OCI-LY7 (cell line): ENCODE measurements around the gene ARFGAP3. TPM values are rescaled to one million over a fixed set of nuclear protein-coding genes. Genes with fewer than 3 reads are reported as not detected.

Experiments used
- BruUV-seq: library from RNA; stranded (reverse); fragments of 400-500 nt; replicated peaks from 2 replicates; lab custom pipeline; 2021; lab: Mats Ljungman, UMichigan
- CTCF ChIA-PET: fragments of 300-600 bp; sonication (Branson Sonifier 250); formaldehyde crosslinking; loops from one replicate; lab custom pipeline; 2022; ENCODE audit warnings: antibody characterized with exemption; ENCODE audit not compliant: unreplicated experiment; lab: Charles Lee
- POLR2A ChIA-PET: fragments of 300-600 bp; sonication (Branson Sonifier 250); formaldehyde crosslinking; loops from one replicate; lab custom pipeline; 2022; ENCODE audit warnings: antibody characterized with exemption; lab: Charles Lee
- DNase-seq: peaks from one replicate; pipeline ENCODE4 v3.0.0-alpha.2; 2015; ENCODE audit warnings: low spot score
- H2AFZ ChIP-seq: fragments of 200-600 bp; sonication (generic), shearing (Covaris generic); 2 replicates; pipeline ENCODE4 v1.6.1; 2014; ENCODE audit warnings: mild to moderate bottlenecking, antibody characterized with exemption, low read length, moderate library complexity
- H3K27ac ChIP-seq: fragments of 200-600 bp; sonication (generic); 2 replicates; pipeline ENCODE4 v1.5.1; 2014; ENCODE audit warnings: mixed run types, low read depth, mild to moderate bottlenecking, moderate library complexity, low read length, inconsistent platforms; ENCODE audit not compliant: poor library complexity, severe bottlenecking
- H3K36me3 ChIP-seq: fragments of 200-600 bp; sonication (generic); 2 replicates; pipeline ENCODE4 v1.6.1; 2014; ENCODE audit warnings: mild to moderate bottlenecking, antibody characterized with exemption, low read length, moderate library complexity, mixed read lengths; ENCODE audit not compliant: insufficient read depth
- H3K4me1 ChIP-seq: fragments of 200-600 bp; sonication (generic); 2 replicates; pipeline ENCODE4 v1.5.1; 2014; ENCODE audit warnings: mild to moderate bottlenecking, low read length; ENCODE audit not compliant: insufficient read depth, poor library complexity, severe bottlenecking
- H3K4me2 ChIP-seq: fragments of 200-600 bp; sonication (generic); 2 replicates; pipeline ENCODE4 v1.6.1; 2014; ENCODE audit warnings: mild to moderate bottlenecking, low read length
- H3K4me3 ChIP-seq: fragments of 200-600 bp; sonication (generic); 2 replicates; pipeline ENCODE4 v1.5.1; 2014; ENCODE audit warnings: mild to moderate bottlenecking, low read depth, low read length; ENCODE audit not compliant: poor library complexity, severe bottlenecking
- H3K79me2 ChIP-seq: fragments of 200-600 bp; sonication (generic); 2 replicates; pipeline ENCODE4 v1.6.1; 2016; ENCODE audit warnings: low read depth, mild to moderate bottlenecking, low read length, moderate library complexity, mixed read lengths; ENCODE audit not compliant: insufficient read depth
- H3K9me2 ChIP-seq: fragments of 200-600 bp; sonication (generic); 2 replicates; pipeline ENCODE4 v1.6.1; 2016; ENCODE audit warnings: mild to moderate bottlenecking, low read length, mixed read lengths; ENCODE audit not compliant: insufficient read depth
- H3K9me3 ChIP-seq: fragments of 200-600 bp; sonication (generic); 2 replicates; pipeline ENCODE4 v1.6.1; 2014; ENCODE audit warnings: mild to moderate bottlenecking, mixed run types, low read length, mixed read lengths
- H4K20me1 ChIP-seq: fragments of 200-600 bp; sonication (generic); 2 replicates; pipeline ENCODE4 v1.6.1; 2014; ENCODE audit warnings: mild to moderate bottlenecking, antibody characterized with exemption, low read length, moderate library complexity, mixed read lengths; ENCODE audit not compliant: insufficient read depth
- EZH2phosphoT487 ChIP-seq: fragments of 200-600 bp; sonication (generic); IDR thresholded peaks from 2 replicates; pipeline ENCODE4 v1.6.1; 2018; ENCODE audit warnings: low read depth, borderline replicate concordance, mild to moderate bottlenecking, mixed run types, antibody characterized with exemption, low read length, moderate library complexity, mixed read lengths
- intact Hi-C: fragments of 100-400 bp; cut with micrococcal nuclease; formaldehyde crosslinking; loops from one replicate; pipeline ENCODE4 v1.10.0; 2022; ENCODE audit not compliant: unreplicated experiment
- total RNA-seq, 2 experiments: library from RNA; depleted of rRNA in 1 of 2; stranded (reverse); fragments of >200 nt in 1 of 2; shearing (Covaris generic) in 1 of 2; gene quantifications; 2 replicates each; pipeline ENCODE4 v1.2.3, GENCODE V29; 2014 to 2022
- TF ChIP-seq, protein P1 (sequence below): fragments of 200-600 bp; sonication (generic); conservative IDR thresholded peaks from 2 replicates; pipeline ENCODE4 v1.5.1; 2014; ENCODE audit warnings: mild to moderate bottlenecking, antibody characterized with exemption, low read length, moderate library complexity, mixed read lengths

The ARFGAP3 gene
- total RNA-seq, 2 experiments from 2014 or later: 24.2 to 47.0 TPM

DNA sequence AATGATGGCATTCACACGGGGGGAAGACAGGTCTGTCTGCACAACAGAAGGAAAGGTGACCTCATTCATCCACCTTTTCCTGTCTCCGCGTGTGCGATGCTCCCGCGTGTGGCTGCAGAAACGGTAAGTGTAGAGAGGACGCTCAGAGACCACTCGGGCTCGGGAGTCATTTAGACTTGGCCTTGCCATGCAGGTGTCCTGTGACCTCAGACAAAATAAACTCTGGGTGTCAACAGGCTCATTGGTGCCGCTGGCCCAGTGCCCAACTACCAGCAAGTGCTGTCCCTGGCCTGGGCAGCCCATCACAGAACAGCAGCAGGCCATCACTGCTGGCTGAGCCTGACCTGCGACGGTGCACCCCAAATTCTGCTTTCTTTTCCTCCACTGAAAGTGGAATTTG lies 48.1 kb upstream of the ARFGAP3 start:
- Histone ChIP-seq H3K4me1 (no peaks in the 10 kb centered on the region), H3K9me2 (no peaks in the 10 kb centered on the region), H3K79me2 (no peaks in the 10 kb centered on the region), H3K27ac (no peak overlapping the region), H4K20me1 (no peaks in the 10 kb centered on the region), H3K36me3 (no peaks in the 10 kb centered on the region), H3K9me3 (no peaks in the 10 kb centered on the region), H3K4me2 (no peak overlapping the region), H2AFZ (no peak overlapping the region), H3K4me3 (no peak overlapping the region)
- DNase-seq: no peak
- ChIA-PET POLR2A (no interaction called here), CTCF (no interaction called here)
- no TSS peak for BruUV-seq
- TF ChIP-seq EZH2phosphoT487: no peak
- TF ChIP-seq, protein P1, sequence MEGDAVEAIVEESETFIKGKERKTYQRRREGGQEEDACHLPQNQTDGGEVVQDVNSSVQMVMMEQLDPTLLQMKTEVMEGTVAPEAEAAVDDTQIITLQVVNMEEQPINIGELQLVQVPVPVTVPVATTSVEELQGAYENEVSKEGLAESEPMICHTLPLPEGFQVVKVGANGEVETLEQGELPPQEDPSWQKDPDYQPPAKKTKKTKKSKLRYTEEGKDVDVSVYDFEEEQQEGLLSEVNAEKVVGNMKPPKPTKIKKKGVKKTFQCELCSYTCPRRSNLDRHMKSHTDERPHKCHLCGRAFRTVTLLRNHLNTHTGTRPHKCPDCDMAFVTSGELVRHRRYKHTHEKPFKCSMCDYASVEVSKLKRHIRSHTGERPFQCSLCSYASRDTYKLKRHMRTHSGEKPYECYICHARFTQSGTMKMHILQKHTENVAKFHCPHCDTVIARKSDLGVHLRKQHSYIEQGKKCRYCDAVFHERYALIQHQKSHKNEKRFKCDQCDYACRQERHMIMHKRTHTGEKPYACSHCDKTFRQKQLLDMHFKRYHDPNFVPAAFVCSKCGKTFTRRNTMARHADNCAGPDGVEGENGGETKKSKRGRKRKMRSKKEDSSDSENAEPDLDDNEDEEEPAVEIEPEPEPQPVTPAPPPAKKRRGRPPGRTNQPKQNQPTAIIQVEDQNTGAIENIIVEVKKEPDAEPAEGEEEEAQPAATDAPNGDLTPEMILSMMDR: no peak
- intact Hi-C loops: no loop called here

DNA sequence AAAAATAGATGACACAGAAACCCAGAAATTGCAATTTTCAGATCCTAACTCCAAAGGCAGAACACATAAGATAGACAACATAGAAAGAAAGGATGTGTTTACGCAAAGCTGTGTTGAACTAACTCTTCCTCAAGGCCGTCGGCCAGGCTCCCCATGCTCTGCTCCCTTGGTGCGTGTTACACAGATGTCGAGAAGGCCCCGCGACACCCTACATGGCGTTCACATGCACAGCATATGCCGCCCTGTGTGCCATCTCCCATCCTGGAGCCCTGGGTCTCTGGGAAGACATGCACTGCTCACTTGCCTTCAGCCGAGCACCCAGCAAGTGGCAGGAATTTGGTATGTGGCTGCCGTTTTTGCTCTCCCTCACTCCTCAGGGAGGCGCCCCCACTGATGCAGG lies 47.0 kb upstream of the ARFGAP3 start:
- CTCF ChIA-PET: no interaction called here
- no peak for TF ChIP-seq EZH2phosphoT487
- TF ChIP-seq, protein P1: no peak
- no peaks in the 10 kb centered on the region for H3K9me2 ChIP-seq
- no peak overlapping the region for H3K4me3 ChIP-seq
- no peaks in the 10 kb centered on the region for H3K36me3 ChIP-seq
- no peak overlapping the region for H2AFZ ChIP-seq
- H3K27ac ChIP-seq: no peak overlapping the region
- no peaks in the 10 kb centered on the region for H3K9me3 ChIP-seq
- intact Hi-C loops: no loop called here
- H3K4me1 ChIP-seq: no peaks in the 10 kb centered on the region
- no peak for DNase-seq
- no peaks in the 10 kb centered on the region for H4K20me1 ChIP-seq
- BruUV-seq: no TSS peak
- POLR2A ChIA-PET: no interaction called here
- no peaks in the 10 kb centered on the region for H3K79me2 ChIP-seq
- no peak overlapping the region for H3K4me2 ChIP-seq

DNA sequence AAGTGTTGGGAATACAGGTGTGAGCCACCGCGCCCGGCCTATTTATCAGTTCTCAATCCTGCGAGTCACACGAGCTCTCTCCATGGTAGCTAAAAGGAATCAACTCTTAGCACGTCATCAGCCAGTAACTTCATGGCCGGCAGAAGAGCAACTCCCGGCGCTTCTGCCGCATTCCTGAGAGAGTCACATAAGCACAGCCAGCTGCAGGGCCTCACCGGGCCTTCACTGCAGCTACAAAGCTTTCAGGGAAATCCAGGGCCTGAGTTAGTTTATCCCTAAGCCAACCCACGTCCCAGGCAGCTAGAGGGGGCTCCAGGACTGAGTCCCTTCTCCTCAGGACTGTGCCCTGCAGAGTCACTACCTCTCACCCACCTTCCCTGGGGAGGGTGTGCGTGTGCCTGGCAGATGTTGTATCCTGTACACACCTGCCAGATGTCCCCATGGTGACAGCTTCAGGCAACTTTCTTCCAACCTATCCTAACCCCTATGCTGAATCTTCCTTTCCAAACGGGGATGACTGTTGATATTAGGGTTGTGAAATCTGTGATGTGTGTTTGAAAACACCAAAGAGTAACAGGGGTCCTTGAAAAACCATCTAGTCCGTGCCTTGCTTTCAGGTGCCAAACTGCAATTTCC lies 45.9 kb upstream of the ARFGAP3 start:
- no peak overlapping the region for H2AFZ ChIP-seq
- no peaks in the 10 kb centered on the region for H3K9me2 ChIP-seq
- no peak for DNase-seq
- no peaks in the 10 kb centered on the region for H4K20me1 ChIP-seq
- H3K36me3 ChIP-seq: no peaks in the 10 kb centered on the region
- no peaks in the 10 kb centered on the region for H3K9me3 ChIP-seq
- CTCF ChIA-PET: no interaction called here
- no peaks in the 10 kb centered on the region for H3K79me2 ChIP-seq
- no peak overlapping the region for H3K4me3 ChIP-seq
- intact Hi-C loops: no loop called here
- H3K4me1 ChIP-seq: no peaks in the 10 kb centered on the region
- POLR2A ChIA-PET: interaction anchor here (0.6 kb wide), 1 partner anchor 174 kb away, joined by 3 read pairs; no protein-coding TSS in a partner anchor
- no peak overlapping the region for H3K4me2 ChIP-seq
- BruUV-seq: no TSS peak
- TF ChIP-seq, protein P1: no peak
- TF ChIP-seq EZH2phosphoT487: no peak
- no peak overlapping the region for H3K27ac ChIP-seq
